ENCODE measurements around the gene POU2F3. TPM values are rescaled to one million over a fixed set of nuclear protein-coding genes. Genes with fewer than 3 reads are reported as not detected.

The POU2F3 gene
- total and polyA plus RNA-seq, 2 of the 13 experiments (the other 11 are each of a cell fraction or from before 2014, with no cell fraction given), result not detected

GRCh38 chr11:120271672-120272071 lies 31.7 kb downstream of the POU2F3 start:
- 15% methylated on average over 2 of the region's 5 CpGs for WGBS (ENCODE audit: low lambda C conversion rate)
- CTCF ChIA-PET (ENCODE audit: low intra/inter-chr PET ratio, low total read pairs), result no interaction called here

More at GRCh38 chr11:120271672-120272071, 31.7 kb downstream of the POU2F3 start:
- TF ChIP-seq NONO (IDR thresholded peaks at IDR 0.05) (no peak), NONO (CRISPR knock-in tag; conservative IDR thresholded peaks at IDR 0.05) (no peak), PBX2 (CRISPR knock-in tag; IDR thresholded peaks at IDR 0.05) (no peak), MAF1 (CRISPR knock-in tag; IDR thresholded peaks at IDR 0.05; ENCODE audit: borderline replicate concordance) (no peak), TOE1 (CRISPR knock-in tag; IDR thresholded peaks at IDR 0.05) (no peak), FIP1L1 (IDR thresholded peaks at IDR 0.05; ENCODE audit: borderline replicate concordance, insufficient read depth, low read depth, low read length) (no peak), ZNF142 (CRISPR knock-in tag; IDR thresholded peaks at IDR 0.05) (no peak), ZNF543 (CRISPR knock-in tag; IDR thresholded peaks at IDR 0.05) (no peak), MYNN (CRISPR knock-in tag; IDR thresholded peaks at IDR 0.05; ENCODE audit: low read depth) (no peak), ZBTB10 (CRISPR knock-in tag; IDR thresholded peaks at IDR 0.05; ENCODE audit: borderline replicate concordance) (no peak)
- H3K9me3 ChIP-seq (ENCODE audit: low read length), result no peaks in the 10 kb centered on the region
- no peaks in the 10 kb centered on the region for H3K36me3 ChIP-seq (replicated peaks in 1 of 2; ENCODE audit: control insufficient read depth in 1 of 2, insufficient read depth in 2 of 2, low read length in 2 of 2)
- H3K9ac ChIP-seq (ENCODE audit: insufficient read depth, low read depth, low read length), result no peak overlapping the region
- no peaks in the 10 kb centered on the region for H3K79me2 ChIP-seq (ENCODE audit: insufficient read depth, low read length)
- no peak overlapping the region for H3K27ac ChIP-seq (ENCODE audit: extremely low read length, insufficient read depth, low read length)
- FAIRE-seq (no peak), ATAC-seq (no peak), DNase-seq (ENCODE audit: low spot score) (no peak)
- intact Hi-C loops (cut with micrococcal nuclease; ENCODE audit: unreplicated experiment), result no loop called here
- BruUV-seq (replicated peaks), result no TSS peak
- H3K4me3 ChIP-seq (replicated peaks in 1 of 3; ENCODE audit: insufficient read depth in 1 of 3, low read depth in 2 of 3, low read length in 3 of 3), result no peak overlapping the region
- in situ Hi-C loops (cut with HindIII; ENCODE audit: extremely low pct_ligation_motif_present, low pct_unique_long_range_greater_than_20kb), result no loop called here
- H2AFZ ChIP-seq (ENCODE audit: low read length), result no peak overlapping the region
- no peaks in the 10 kb centered on the region for H3K4me1 ChIP-seq (ENCODE audit: insufficient read depth, low read length)
- H4K20me1 ChIP-seq (ENCODE audit: insufficient read depth, low read length), result no peaks in the 10 kb centered on the region
- H3K4me2 ChIP-seq (ENCODE audit: low read depth, low read length), result no peak overlapping the region
- POLR2A ChIA-PET, result no interaction called here
- peaks cover 0 to 24% of the 10 kb centered on the region in 2 experiments; a peak in 3 of 5 replicates for H3K27me3 ChIP-seq (ENCODE audit: control insufficient read depth in 1 of 2, insufficient read depth in 2 of 2, low read length in 2 of 2)
